Transverse colon (tissue), 4 donors: ENCODE data around the gene TFB2M. TPM values are rescaled to one million over a fixed set of nuclear protein-coding genes. Genes with fewer than 3 reads are reported as not detected.
"Not testable (repeated sequence)": the region's sequence is repeated elsewhere in the genome, so short reads cannot be mapped to it uniquely, and the experiment has no call there.

Source experiments
- DNase-seq: peaks from one replicate; pipeline ENCODE4 v3.0.0-alpha.2; 2019
- H3K27ac ChIP-seq, 4 donors: fragments of 200-600 bp; sonication (generic); 2 replicates each; pipeline ENCODE4 v1.5.1; 2016 to 2018; ENCODE audit warnings: inconsistent platforms in 4 of 4
- H3K27me3 ChIP-seq: fragments of 200-600 bp; sonication (generic); 2 replicates; pipeline ENCODE4 v1.5.1; 2017; ENCODE audit warnings: inconsistent platforms
- H3K36me3 ChIP-seq, 4 donors: fragments of 200-600 bp; sonication (generic); 2 replicates each; pipeline ENCODE4 v1.5.1; 2017 to 2019; ENCODE audit warnings: inconsistent platforms in 4 of 4
- H3K4me1 ChIP-seq, 4 donors: fragments of 200-600 bp; sonication (generic); 2 replicates each; pipeline ENCODE4 v1.5.1; 2017 to 2020; ENCODE audit warnings: inconsistent platforms in 4 of 4
- H3K4me3 ChIP-seq, 4 donors: fragments of 200-600 bp; sonication (generic); 1 replicate in 1 of 4; 2 replicates in 3 of 4; pipeline versions ENCODE4 v1.5.1 to v1.6.1; 2017 to 2019; ENCODE audit warnings: inconsistent platforms in 4 of 4
- H3K9me3 ChIP-seq, 2 donors: fragments of 200-600 bp; sonication (generic); 2 replicates each; pipeline ENCODE4 v1.5.1; 2017 to 2019; ENCODE audit warnings: inconsistent platforms in 2 of 2
- CTCF ChIP-seq, 5 experiments: fragments of 200-600 bp in 3 of 5; fragments of 450-650 bp in 2 of 5; sonication (generic) in 3 of 5; IDR thresholded peaks; 1 replicate in 2 of 5; 2 replicates in 3 of 5; pipeline ENCODE4 v1.5.1; 2016 to 2017; ENCODE audit warnings: antibody characterized with exemption in 5 of 5, inconsistent platforms in 3 of 5, mild to moderate bottlenecking in 2 of 5, moderate library complexity in 1 of 5
- EP300 ChIP-seq: sonication (generic); formaldehyde crosslinking; IDR thresholded peaks from one replicate; pipeline ENCODE4 v1.6.1; 2017; ENCODE audit warnings: antibody characterized with exemption, low read depth
- POLR2A ChIP-seq: fragments of 450-650 bp; IDR thresholded peaks from one replicate; pipeline ENCODE4 v1.6.1; 2016; ENCODE audit warnings: antibody characterized with exemption, mild to moderate bottlenecking, moderate library complexity
- POLR2AphosphoS5 ChIP-seq, 3 donors: sonication (generic); formaldehyde crosslinking; IDR thresholded peaks; one replicate each; pipeline ENCODE4 v1.6.1; 2016; ENCODE audit warnings: antibody characterized with exemption in 3 of 3
- WGBS, 2 donors: methylation state at CpG; one replicate each; pipeline ENCODE4 v1.1.5; 2018; ENCODE audit warnings: low coverage in 1 of 2; 5-methylcytosine and 5-hydroxymethylcytosine counted together
- in situ Hi-C, 4 donors: fragments of 200-750 bp; cut with MboI; loops; one replicate each; pipeline versions ENCODE4 v1.15.0 to v1.15.1; 2017; ENCODE audit warnings: low sequenced_read_pairs in 3 of 4, low pct_ligation_motif_present in 1 of 4, low pct_unique_long_range_greater_than_20kb in 1 of 4
- intact Hi-C: fragments of 100-400 bp; cut with DNase I; formaldehyde crosslinking; loops from one replicate; pipeline ENCODE4 v1.15.1; 2023; ENCODE audit warnings: low total_unique reads
- total RNA-seq, 4 donors: library from RNA; depleted of rRNA; stranded (reverse); fragments of >200 nt; gene quantifications; one replicate each; pipeline ENCODE4 v1.1.0, GENCODE V29; 2016

Gene TFB2M
- total RNA-seq, 4 donors from 2014 or later = 0.40 to 12.7 (median 5.5) TPM

DNA sequence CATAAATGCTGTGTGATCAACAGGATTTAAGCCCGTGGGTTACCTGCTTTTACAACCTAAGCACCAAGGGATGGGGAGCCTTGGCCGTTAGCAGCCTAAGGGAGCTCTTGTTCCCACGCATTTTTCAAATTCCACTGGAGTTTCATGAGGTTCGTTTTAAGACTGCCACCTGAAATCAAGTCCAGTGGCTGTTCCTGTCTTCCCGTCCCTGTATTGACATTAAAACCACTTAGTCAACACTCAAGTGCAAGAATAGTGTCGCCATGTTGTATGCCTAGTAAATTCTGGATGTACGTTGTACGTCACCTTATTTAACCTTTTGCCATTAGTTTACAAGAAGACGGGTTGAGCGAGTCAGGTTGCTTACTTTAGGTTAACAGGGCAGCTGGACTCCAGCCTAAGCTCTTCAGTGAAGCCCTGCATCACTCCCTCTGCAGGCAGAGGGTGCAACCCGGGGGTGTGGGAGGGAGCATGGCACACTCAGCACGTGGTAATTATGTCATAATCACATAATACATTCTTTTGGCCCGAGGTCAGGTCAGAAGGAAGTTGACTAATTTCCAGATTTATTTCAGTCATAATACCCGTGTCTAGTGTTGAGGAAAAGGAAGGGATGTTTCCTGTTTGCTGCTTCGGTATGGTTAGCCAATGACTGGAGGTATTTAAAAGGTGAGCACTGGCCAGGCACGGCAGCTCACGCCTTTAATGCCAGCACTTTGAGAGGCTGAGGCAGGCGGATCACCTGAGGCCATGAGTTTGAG is 42.7 kb upstream of the TFB2M start:
- Histone ChIP-seq H3K27me3 (no peaks in the 10 kb centered on the region), H3K4me1 (peaks cover 5 to 37% (median 19%) of the 10 kb centered on the region in 4 donors), H3K27ac (peak overlapping the region; percentile 66 to 76 (median 75)), H3K4me3 (no peak overlapping the region), H3K9me3 (no peaks in the 10 kb centered on the region), H3K36me3 (no peaks in the 10 kb centered on the region)
- in situ Hi-C loops = no loop called here
- DNase-seq = peak; percentile 76
- intact Hi-C loops = no loop called here
- 30 to 33% methylated on average over 5 to 18 of the region's 18 CpGs for WGBS, 2 donors
- no peak for TF ChIP-seq POLR2A
- TF ChIP-seq POLR2AphosphoS5 (IDR thresholded peaks at IDR 0.05) = peak; percentile 51 to 58 (median 53)
- TF ChIP-seq CTCF (IDR thresholded peaks at IDR 0.05) = peak in 2 of 5 experiments; percentile 30 to 54
- TF ChIP-seq EP300 = peak; percentile 54

- H3K27me3 ChIP-seq = no peaks in the 10 kb centered on the region
- intact Hi-C loops = no loop called here
- no peaks in the 10 kb centered on the region for H3K36me3 ChIP-seq
- peak overlapping the region in 1 of 4 donors; percentile 70 for H3K27ac ChIP-seq
- H3K9me3 ChIP-seq = no peaks in the 10 kb centered on the region
- no peak for TF ChIP-seq POLR2AphosphoS5 (IDR thresholded peaks at IDR 0.05)
- TF ChIP-seq EP300 = no peak
- 60 to 93% methylated on average over 3 to 19 of the region's 19 CpGs for WGBS, 2 donors
- no peak overlapping the region for H3K4me3 ChIP-seq
- no peak for DNase-seq
- peaks cover 5 to 37% (median 17%) of the 10 kb centered on the region in 4 donors for H3K4me1 ChIP-seq
- in situ Hi-C loops = no loop called here
These were observed 41.4 kb upstream of the TFB2M start for GRCh38 chr1:246607462-246607861.

- WGBS, 2 donors = 88 to 98% methylated on average over 1 to 19 of the region's 19 CpGs
- H3K27me3 ChIP-seq, H3K9me3 ChIP-seq, H3K36me3 ChIP-seq, H3K27ac ChIP-seq, DNase-seq, H3K4me3 ChIP-seq, intact Hi-C loops, in situ Hi-C loops: not testable (repeated sequence)
- H3K4me1 ChIP-seq = peaks cover 8 to 26% (median 17%) of the 10 kb centered on the region in 4 donors
These were observed 39.2 kb upstream of the TFB2M start for GRCh38 chr1:246605231-246605630.

GRCh38 chr1:246602194-246602593 is 36.1 kb upstream of the TFB2M start:
- Histone ChIP-seq H3K27me3 (no peaks in the 10 kb centered on the region), H3K27ac (no peak overlapping the region), H3K4me1 (peaks cover 8 to 29% (median 12%) of the 10 kb centered on the region in 4 donors), H3K36me3 (no peaks in the 10 kb centered on the region), H3K4me3 (no peak overlapping the region), H3K9me3 (no peaks in the 10 kb centered on the region)
- TF ChIP-seq POLR2A (no peak), POLR2AphosphoS5 (IDR thresholded peaks at IDR 0.05) (no peak), EP300 (no peak), CTCF (IDR thresholded peaks at IDR 0.05) (no peak)
- intact Hi-C loops = no loop called here
- WGBS, 2 donors = 83% methylated on average over 3 of the region's 3 CpGs; no CpG with 5 or more reads in 1 of the 2 donors
- in situ Hi-C loops = no loop called here
- DNase-seq = no peak

DNA sequence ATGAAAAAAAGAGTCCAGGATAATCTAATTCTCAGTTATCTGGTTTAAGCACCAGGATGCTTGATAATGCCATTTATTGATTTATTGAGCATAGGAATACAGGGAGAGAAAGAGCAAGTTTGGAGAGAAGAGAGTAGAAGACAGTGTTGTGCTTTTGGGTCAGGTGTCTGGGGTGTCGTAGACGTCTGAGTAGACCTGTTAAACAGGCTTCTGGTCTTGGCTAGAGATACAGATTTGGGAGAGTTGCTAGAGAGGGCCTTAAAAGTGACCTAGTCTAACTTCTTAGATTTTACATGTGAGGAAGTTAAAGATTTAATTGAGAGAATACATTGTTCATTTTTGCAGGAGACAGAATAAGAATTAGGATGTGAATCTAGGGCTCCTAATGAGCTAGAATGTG is 34.5 kb upstream of the TFB2M start:
- Histone ChIP-seq H3K4me1 (peaks cover 8 to 45% (median 25%) of the 10 kb centered on the region in 4 donors), H3K9me3 (no peaks in the 10 kb centered on the region), H3K36me3 (no peaks in the 10 kb centered on the region), H3K4me3 (no peak overlapping the region), H3K27ac (no peak overlapping the region), H3K27me3 (no peaks in the 10 kb centered on the region)
- intact Hi-C loops = no loop called here
- WGBS, 2 donors = 79 to 93% methylated on average over 2 of the region's 2 CpGs
- TF ChIP-seq EP300 = no peak
- TF ChIP-seq CTCF (IDR thresholded peaks at IDR 0.05) = no peak
- TF ChIP-seq POLR2A = no peak
- TF ChIP-seq POLR2AphosphoS5 (IDR thresholded peaks at IDR 0.05) = no peak
- in situ Hi-C loops = no loop called here
- no peak for DNase-seq
